HG03571 (cell line): ENCODE measurements around the gene PPT2.
"Not testable (repeated sequence)": the region's sequence is repeated elsewhere in the genome, so short reads cannot be mapped to it uniquely, and the experiment has no call there.

ENCODE experiments used
- ATAC-seq: cut with Tn5 transposase; IDR thresholded peaks from one replicate; pipeline ENCODE4 v1.9.1; 2021; ENCODE audit not compliant: unreplicated experiment

PPT2 gene

DNA sequence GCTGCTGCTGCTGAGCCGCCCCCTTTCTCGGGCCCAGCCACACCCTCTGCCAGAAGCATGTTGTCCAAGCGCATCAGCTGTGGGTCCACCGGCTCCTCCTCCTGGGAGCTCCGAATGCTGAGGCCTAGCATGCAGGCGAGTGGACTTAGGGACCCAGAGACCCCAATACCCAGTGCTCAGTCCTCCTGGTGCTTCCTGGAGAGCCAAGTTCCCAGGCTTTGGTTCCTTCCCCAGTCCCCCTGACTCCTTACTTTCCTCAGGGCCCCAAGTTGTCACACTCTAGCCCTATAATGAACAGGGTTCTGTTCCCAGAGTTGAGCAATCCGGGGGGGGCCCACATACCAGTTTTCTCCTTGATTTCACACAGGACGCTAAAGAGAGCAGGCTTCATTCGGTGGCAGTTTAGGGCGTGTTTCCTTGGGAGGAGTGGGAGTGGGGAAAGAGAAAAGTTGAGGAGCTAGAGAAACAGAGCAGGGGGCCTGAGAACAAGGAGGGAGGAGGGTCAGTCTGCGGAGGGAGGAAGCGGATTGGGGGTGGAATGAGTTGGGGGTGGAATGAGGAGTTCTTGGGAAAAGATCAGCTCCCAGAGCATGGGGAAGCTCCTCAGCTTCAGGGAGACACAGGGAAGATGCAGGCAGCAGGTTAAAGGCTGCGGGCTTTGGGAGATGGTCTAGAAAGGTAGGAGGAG lies 34.6 kb downstream of the PPT2 start:
- ATAC-seq: no peak

- ATAC-seq: no peak
Observed at GRCh38 chr6:32189069-32189741, 35.3 kb downstream of the PPT2 start.

- no peak for ATAC-seq
Observed at GRCh38 chr6:32189742-32190053, 35.8 kb downstream of the PPT2 start.

DNA sequence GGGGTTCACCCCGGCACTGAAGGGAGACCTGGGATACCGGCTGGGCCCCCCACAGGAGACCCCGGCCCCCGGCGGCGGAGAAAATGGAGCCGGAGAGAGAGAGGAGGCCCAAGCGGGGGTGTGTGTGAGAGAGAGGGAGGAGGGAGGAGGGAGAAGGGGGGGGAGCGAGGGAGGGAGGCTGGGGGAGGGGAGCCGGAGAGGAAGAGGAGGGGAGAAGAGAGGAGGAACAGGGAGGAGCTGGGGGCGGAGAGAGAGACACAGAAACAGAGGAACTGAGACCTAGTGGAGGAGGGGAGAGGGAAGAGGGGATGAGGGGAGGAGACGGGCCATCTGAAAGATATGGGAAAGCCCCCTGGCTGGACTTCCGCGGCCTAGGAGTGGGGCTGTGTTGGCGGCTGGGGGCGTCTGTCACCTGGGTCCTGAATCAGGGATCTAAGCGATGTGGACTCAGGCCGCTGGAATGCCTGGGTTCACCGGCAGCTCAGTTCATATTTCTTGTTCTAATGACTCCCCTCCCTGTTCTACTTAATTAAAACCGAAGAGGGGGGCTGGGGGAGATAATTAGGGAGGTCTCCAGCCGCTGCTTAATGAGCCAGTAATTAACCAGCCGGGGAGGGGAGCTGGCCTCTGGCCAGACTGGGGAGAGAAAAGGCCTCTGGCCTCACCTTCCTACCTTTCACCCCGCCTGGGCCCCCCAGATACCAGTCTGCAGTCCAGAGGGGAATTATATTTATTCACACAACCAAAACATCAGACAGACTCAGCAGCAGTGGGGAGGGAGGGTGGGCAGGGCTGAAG lies 36.3 kb downstream of the PPT2 start, which contains the start of gene PBX2:
TSS of gene PBX2 (minus strand) at position 149 of the 798 bp plus-strand sequence. CDS start 287 bp downstream, outside the sequence.
- peak; percentile 38 for ATAC-seq

DNA sequence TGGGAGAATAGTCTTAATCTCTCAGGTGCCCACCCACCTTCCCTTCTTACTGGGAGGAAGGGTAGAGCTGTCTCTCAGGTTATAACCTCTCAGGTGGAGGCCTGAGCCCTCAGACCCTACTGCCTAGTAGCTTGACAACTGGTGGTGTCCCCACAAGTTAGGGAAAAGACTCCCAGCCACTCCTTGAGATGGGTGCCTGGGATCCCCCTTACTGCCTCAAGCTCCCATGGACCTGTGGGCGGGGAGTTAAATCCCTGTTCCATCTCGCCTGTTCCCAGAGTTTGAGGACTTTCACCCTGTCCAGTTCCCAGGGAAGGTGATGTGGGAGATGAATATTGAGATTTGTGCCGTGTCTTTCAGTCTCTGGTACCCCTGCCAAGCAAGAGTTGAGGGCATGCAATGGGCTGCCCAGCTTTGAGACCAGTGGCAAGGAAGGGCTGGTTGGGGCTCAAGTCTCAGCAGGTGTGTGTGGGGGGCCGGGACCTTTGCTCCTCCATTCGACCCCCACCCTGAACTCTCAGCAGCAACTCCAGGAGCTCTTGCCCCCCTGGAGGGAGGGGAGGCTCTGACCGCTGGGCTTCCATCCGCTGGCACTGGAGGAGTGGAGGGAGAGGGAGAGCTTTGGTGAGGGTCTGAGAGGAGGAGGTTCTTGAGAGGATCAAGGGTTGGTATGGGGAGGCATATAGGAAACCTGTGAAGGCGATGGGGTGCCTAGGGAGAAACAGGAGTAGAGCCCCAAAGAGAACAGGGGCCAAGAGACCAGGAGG lies 37.2 kb downstream of the PPT2 start:
- no peak for ATAC-seq

- ATAC-seq: no peak
Observed at GRCh38 chr6:32191696-32192607, 38.0 kb downstream of the PPT2 start.

DNA sequence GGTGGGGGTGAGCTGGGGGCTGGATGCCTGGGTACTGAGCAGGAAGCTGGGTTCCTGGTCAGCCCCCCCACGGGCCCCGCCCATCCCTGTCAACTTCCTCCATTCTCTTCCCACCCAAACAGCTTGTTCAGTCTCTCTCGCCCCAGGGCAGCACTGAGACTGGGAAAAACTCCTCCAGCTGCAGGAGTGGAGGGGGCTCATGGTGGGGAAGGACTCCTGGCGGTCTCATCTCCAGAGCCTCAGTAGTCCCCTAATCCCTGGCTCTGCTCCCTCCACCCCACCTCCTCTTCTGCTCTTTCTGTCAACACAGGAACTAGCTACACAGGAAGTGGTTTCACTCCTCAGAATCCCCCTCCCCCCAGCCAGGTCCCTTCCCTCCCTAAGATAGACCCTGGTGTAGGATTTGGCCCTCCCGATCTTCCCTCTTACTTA lies 38.7 kb downstream of the PPT2 start, which contains the start of gene GPSM3:
TSS of gene GPSM3 (minus strand) at position 36 of the 432 bp plus-strand sequence. CDS start 130 bp downstream, outside the sequence.
- ATAC-seq: no peak

DNA sequence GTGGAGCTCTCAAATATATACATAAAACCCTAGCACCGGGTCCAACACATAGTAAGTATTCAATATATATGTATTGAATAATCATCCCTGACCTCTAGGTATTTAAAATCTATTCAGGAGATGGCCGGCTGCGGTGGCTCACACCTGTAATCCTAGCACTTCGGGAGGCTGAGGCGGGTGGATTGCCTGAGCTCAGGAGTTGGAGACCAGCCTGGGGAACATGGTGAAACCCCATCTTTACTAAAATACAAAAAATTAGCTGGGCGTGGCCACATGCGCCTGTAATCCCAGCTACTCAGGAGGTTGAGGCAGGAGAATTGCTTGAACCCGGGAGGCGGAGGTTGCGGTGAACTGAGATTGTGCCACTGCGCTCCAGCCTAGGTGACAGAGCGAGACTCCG lies 39.2 kb downstream of the PPT2 start:
- not testable (repeated sequence) for ATAC-seq

- no peak for ATAC-seq
Observed at GRCh38 chr6:32194388-32194787, 40.4 kb downstream of the PPT2 start.

GRCh38 chr6:32194825-32195651 lies 41.1 kb downstream of the PPT2 start:
- ATAC-seq: no peak

- ATAC-seq: peak; percentile 67
Observed at GRCh38 chr6:32195652-32195901, 41.6 kb downstream of the PPT2 start.

DNA sequence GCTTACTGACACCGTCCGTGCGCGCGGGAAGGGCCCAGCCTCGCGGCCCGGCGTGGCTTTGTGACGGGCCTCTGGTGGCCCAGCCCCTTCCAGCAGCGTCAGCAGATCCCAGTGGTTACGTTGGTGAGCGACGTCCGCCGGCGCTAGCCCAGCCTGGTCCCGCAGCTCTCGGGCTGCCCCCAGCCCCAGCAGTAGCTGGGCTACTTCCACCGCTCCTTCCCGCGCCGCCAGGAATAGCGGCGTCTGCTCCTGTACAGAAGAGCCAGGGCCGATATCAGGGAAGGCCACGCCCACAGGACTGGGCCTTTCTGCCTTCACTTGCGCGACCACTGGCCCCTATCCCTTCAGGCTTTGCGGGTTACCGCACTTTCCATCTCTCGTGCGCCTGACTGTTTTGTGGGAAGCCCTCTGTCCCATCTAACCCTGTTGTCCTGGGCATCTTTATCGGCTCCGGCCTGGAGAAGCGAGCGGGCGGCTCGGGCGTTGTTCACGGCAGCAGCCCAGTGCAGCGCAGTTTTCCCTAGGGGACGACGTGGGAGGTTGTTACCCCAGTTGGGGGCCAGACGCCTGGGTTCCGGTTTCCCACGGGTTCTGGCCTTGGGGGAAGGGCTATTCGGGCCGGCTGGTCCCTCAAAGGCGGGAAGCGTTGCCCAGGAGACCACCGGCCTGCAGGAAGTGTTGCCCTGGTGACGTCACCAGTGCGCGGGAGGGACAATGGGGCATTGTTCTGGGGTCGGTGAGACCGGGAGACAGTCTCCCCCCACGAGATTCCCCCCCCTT lies 42.2 kb downstream of the PPT2 start:
- peak; percentile 70 for ATAC-seq

- ATAC-seq: no peak
Observed at GRCh38 chr6:32196682-32197616, 43.0 kb downstream of the PPT2 start.

GRCh38 chr6:32198345-32198696 lies 44.4 kb downstream of the PPT2 start:
- ATAC-seq: no peak

DNA sequence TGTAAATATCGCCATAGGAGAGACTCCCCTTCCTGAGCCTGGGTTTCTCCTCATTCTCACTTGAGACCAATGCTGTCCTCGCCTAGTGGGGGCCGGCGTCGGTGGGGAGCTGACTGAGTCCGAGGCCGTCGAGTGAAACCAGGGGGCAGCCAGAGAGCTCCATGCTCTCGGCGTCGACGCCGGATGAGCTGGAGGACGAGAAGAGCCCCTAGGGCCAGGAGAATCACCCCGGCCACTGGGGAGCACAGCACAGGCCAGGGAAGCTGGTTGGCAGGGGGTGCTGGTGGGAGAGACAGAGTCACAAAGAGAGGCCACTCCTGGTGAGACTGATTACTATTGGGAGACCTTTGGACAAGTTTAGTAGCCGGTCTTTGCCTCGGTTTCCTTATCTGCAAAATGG lies 44.9 kb downstream of the PPT2 start:
- no peak for ATAC-seq

DNA sequence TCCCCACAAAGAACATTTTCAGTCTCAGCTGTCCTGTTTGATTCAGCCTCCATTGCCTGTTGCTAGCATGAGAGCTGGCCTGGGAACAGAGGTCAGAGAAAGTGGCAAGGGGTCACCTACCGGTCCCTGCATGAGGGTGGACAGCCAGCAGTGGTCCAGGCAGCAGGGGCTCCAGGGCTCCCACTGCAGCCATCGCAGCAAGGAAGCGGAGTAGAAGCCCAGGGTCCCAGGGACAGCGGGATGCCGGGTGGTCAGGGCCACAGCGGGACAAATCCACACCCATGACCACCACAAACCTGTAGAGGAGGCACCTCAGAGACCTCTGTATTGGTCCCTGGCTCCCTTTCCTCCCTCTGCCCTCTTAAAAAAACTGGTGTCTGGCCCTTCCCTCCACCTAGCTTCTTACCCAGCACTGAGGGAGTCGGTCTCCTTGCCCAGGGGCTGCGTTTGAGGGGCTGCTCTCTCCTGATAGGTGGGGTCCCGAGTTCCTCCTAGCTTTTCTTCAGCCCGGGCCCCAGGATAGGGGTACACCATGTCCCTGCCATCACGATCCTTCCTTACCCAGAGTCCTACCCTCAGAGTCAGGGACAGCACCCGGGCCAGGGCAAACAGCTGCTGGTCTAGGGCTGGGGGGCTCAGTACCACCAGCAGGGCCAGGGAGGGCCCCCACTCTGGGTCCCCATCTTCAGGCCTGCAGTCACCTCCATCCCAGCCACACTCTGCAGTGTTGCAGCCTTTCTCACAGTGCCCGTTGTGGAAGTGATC lies 47.0 kb downstream of the PPT2 start:
- ATAC-seq: no peak

DNA sequence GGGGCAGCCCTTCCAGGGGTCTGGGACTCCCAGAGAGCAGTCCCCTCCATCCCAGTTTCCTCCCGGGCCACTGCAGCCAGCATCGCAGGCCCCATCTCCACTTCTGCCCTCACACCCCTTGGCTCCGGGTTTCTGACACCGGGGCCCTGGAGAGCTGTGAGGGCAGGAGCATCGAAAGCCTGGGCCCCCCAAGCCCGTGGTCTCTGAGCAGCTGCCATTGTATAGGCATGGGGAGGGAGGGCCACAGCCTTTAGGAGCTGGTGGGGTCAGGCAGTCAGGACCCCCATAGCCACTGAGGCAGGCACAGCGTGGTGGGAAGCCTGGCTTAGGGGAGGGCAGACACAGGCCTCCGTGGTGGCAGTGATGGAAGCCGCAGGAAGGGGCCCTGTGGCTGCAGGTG lies 48.2 kb downstream of the PPT2 start:
- ATAC-seq: no peak
